ENCODE results near the gene HOATZ.

The HOATZ gene

DNA sequence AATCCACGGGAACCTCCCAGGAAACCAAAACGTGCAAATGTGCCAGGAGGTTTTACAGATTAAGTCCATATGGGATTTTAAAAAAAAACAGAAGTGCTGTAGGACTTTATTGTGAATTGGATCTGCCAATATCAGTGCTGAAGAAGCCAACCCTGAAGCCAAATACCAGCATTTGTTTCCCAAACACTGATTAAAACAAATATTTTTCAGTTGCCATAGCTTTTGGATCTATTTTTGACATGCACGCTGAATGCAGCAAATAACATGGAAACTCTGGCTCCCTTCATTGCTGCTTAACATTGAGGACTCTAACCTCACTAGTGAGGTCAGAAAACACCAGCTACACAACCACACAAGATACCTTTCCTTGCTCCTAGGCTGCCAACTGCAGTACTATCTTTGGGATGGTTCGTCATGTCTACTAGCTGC lies 59.3 kb downstream of the HOATZ start:
- in situ Hi-C loops (cut with MboI; ENCODE audit: low sequenced_read_pairs) = loop anchor here (10.0 kb wide), 1 partner anchor 201 kb away; no protein-coding TSS in a partner anchor

DNA sequence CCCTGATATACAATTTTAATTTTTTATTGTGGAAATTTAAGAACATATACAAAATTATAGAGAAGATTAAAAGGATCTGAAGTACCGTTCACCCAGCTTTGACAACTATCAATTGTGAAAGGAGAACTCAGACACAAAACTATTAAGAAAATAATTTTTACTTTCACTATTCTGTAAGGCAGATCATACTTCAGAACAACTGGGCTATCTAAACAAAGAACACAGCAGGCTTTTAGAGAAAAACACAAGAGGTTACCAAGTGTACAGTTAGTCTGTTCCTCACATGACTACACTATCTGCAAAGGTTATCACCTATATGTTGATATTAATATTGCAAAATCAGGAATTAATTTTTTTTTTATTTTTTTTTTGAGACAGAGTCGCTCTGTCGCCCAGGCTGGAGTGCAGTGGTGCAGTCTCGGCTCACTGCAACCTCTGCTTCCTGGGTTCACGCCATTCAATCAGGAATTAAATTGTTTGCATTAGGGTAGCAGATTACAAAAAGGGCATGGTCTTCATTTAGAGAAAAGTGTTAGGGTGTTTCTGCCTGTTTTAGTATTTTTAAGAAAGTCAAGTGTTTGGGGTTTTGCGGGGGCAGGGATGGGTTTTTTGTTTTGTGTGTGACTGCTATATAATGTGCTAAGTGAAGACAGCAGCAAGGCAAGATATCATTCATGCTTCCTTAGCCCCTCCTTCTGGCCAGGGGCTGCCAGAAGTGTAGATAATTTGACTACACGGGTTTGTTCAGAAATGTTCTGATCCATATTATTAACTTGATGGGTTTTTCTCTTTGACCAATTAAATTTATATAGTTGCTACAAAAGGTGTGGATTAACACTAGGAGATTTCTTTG lies 60.0 kb downstream of the HOATZ start:
- in situ Hi-C loops (cut with MboI; ENCODE audit: low sequenced_read_pairs) = loop anchor here (10.0 kb wide), 1 partner anchor 200 kb away; no protein-coding TSS in a partner anchor

- in situ Hi-C loops (cut with MboI; ENCODE audit: low sequenced_read_pairs) = loop anchor here (10.0 kb wide), 1 partner anchor 199 kb away; no protein-coding TSS in a partner anchor
These were observed 61.2 kb downstream of the HOATZ start for GRCh38 chr11:111575740-111576139.

GRCh38 chr11:111577821-111578220 lies 63.2 kb downstream of the HOATZ start:
- in situ Hi-C loops (cut with MboI; ENCODE audit: low sequenced_read_pairs) = loop anchor here (10.0 kb wide), 1 partner anchor 197 kb away; no protein-coding TSS in a partner anchor

DNA sequence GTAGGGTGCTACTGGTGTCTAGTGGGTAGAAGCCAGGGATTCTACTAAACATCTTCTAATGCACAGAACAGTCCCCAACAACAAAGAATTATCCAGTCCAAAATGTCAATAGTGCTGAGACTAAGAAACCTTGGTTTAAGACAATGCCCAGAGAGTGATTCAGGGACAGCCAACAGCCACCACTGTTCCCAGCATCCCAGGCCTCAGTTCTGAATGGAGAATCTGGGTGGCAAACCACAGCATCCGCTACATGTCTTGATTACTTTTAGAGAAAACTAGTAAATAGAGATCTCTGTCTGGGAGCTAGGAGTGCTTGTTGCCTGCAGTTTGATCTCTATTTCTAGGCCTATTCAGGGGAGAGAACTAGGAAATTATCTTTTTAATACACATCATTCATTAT lies 66.8 kb downstream of the HOATZ start:
- in situ Hi-C loops (cut with MboI; ENCODE audit: low sequenced_read_pairs) = no loop called here

DNA sequence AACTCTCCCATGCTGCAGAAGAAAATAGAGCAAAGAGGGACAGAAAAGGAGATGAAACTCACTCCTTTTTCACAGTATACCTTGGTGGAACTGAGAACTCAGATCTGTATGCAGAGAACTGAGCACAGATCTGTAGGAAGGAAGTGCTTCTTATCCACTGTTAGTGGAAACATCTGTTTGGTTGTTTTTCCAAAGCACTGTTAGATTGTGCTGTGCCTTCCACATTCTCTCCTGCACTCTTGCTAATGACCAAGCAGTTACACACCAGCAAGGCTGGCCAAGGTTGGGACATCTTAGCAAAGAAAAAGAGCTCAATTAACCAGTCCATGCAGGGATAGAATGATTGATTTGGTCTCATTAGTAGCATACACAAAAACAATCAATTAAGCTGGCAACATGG lies 67.6 kb downstream of the HOATZ start:
- in situ Hi-C loops (cut with MboI; ENCODE audit: low sequenced_read_pairs) = no loop called here

DNA sequence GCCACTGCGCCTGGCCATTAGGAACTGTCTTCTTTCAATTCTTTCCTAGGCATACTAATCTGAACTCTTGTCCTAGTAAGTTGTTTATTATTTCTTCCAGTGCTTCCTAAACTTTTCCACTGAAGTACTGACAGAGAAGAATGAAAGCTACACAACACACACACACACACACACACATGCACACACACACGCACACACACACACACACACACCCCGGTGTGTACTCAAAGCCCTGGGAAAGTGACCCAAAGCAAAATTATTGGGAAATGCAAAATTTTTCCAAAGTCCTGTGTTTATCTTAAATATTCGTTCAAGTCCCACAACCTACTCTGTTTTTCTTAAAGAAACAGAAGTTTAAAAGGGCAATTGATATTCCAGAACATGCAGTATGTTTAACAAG lies 68.3 kb downstream of the HOATZ start:
- in situ Hi-C loops (cut with MboI; ENCODE audit: low sequenced_read_pairs) = no loop called here

- in situ Hi-C loops (cut with MboI; ENCODE audit: low sequenced_read_pairs) = no loop called here
These were observed 70.8 kb downstream of the HOATZ start for GRCh38 chr11:111585371-111585770.

DNA sequence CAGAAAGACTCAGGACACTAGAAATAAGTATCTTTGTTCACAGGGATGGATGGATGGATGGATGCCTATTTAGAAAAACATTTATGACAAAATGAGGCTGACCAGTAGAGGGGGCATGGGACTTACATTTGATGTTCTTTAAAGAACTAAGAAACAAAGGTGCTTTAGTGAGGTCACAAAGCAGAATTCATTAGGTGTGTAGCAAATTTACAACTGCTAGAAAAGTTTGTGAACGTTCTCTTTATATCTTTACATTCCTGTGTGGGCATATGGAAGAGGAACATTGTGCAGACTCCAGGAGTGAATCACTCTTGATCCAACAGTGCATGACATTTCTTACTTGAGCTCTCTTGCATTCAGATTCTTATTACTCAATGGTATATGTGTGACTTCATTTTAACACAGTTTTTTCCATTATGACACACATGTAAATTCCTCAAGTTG lies 71.8 kb downstream of the HOATZ start:
- in situ Hi-C loops (cut with MboI; ENCODE audit: low sequenced_read_pairs) = no loop called here
